ENCODE measurements around the gene P2RX2. TPM values are rescaled to one million over a fixed set of nuclear protein-coding genes. Genes with fewer than 3 reads are reported as not detected.

Gene P2RX2
- total and polyA plus RNA-seq, 2 of the 4 experiments (the other 2 are of a cell fraction) = not detected

DNA sequence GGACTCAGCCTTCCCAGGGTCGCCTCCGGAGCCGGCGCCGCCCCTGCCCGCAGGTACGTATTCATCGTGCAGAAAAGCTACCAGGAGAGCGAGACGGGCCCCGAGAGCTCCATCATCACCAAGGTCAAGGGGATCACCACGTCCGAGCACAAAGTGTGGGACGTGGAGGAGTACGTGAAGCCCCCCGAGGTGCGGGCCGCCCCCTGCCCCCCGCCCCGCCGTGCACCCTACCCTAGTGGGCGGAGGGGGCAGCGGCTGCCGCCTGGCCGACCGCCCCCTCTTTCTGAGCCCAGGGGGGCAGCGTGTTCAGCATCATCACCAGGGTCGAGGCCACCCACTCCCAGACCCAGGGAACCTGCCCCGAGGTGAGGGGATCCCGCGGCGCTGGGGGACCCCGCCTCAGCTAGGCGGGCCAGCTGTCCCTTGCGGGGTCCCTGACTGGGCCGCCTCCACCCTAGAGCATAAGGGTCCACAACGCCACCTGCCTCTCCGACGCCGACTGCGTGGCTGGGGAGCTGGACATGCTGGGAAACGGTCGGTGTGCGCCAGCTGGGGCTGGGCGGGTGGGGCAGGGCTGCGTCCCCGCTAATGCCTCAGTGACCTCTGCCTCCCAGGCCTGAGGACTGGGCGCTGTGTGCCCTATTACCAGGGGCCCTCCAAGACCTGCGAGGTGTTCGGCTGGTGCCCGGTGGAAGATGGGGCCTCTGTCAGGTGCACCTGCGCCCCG, 973 bp downstream of the P2RX2 start:
- Histone ChIP-seq H3K36me3 (ENCODE audit: control insufficient read depth, insufficient read depth, low read length) (no peaks in the 10 kb centered on the region; the same call in 1 of the 2 replicates), H4K91ac (ENCODE audit: insufficient read depth, low read depth, low read length) (no peak overlapping the region), H2BK5ac (ENCODE audit: low read depth, low read length, poor library complexity, severe bottlenecking) (no peak overlapping the region), H3K23ac (ENCODE audit: low read depth, low read length) (no peak overlapping the region), H2BK20ac (ENCODE audit: low read depth, low read length) (no peak overlapping the region), H2BK120ac (ENCODE audit: low read depth, low read length) (no peak overlapping the region), H3K27me3 (ENCODE audit: control insufficient read depth, insufficient read depth, low read length) (peaks cover 40% of the 10 kb centered on the region), H4K20me1 (ENCODE audit: insufficient read depth, low read length) (no peaks in the 10 kb centered on the region), H2BK15ac (ENCODE audit: low read depth, low read length) (no peak overlapping the region), H3K14ac (replicated peaks; ENCODE audit: low read depth, low read length) (no peak overlapping the region), H2AK5ac (ENCODE audit: low read depth, low read length) (no peak overlapping the region), H2AK9ac (replicated peaks; ENCODE audit: low read depth, low read length, poor library complexity) (no peak overlapping the region), H3K9me3 (ENCODE audit: control insufficient read depth, insufficient read depth, low read length) (peaks cover 20% of the 10 kb centered on the region), H3K9me1 (ENCODE audit: insufficient read depth, low read length) (peaks cover 7% of the 10 kb centered on the region; the same call in 1 of the 2 replicates), H4K5ac (ENCODE audit: low read depth, low read length) (no peak overlapping the region), H3K18ac (ENCODE audit: low read depth, low read length) (no peak overlapping the region), H2AFZ (replicated peaks; ENCODE audit: low read length, poor library complexity) (no peak overlapping the region), H3K4me3 (ENCODE audit: insufficient read depth, low read depth, low read length) (no peak overlapping the region), H3K4ac (ENCODE audit: low read depth, low read length) (no peak overlapping the region), H3K4me2 (ENCODE audit: low read depth, low read length) (no peak overlapping the region), H3K56ac (ENCODE audit: extremely low read depth, insufficient read depth, low read length) (no peak overlapping the region), H3K9ac (ENCODE audit: low read depth, low read length) (no peak overlapping the region), H3K27ac (ENCODE audit: insufficient read depth, low read length) (no peak overlapping the region), H4K8ac (ENCODE audit: low read depth in 2 of 2, low read length in 2 of 2) (no peak overlapping the region), H3K4me1 (ENCODE audit: control insufficient read depth, insufficient read depth, low read length) (peaks cover 12% of the 10 kb centered on the region), H3K79me1 (ENCODE audit: low read depth in 1 of 2, low read length in 2 of 2) (no peaks in the 10 kb centered on the region)
- intact Hi-C loops (cut with micrococcal nuclease) (loop anchor here (5.0 kb wide), 1 partner anchor 467 kb away; no protein-coding TSS in a partner anchor), dilution Hi-C loops (cut with HindIII; ENCODE audit: low sequenced_read_pairs, unreplicated experiment) (no loop called here), in situ Hi-C loops (cut with MboI; ENCODE audit: low sequenced_read_pairs) (loop anchor here (5.0 kb wide), 1 partner anchor 202 kb away; no protein-coding TSS in a partner anchor)
- WGBS, 2 experiments (ENCODE audit: extremely low coverage in 2 of 2, insufficient read length in 1 of 2) = 14% methylated on average over 19 of the region's 53 CpGs; no CpG with 5 or more reads in 1 of the 2 experiments
- POLR2A ChIA-PET (ENCODE audit: unreplicated experiment) = no interaction called here
- no peak for DNase-seq
- CTCF ChIA-PET = no interaction called here
- no TSS peak for BruUV-seq (replicated peaks)
- no peak for ATAC-seq (ENCODE audit: low read depth)
- TF ChIP-seq SMC3 (IDR thresholded peaks at IDR 0.05; ENCODE audit: low read depth, low read length) (no peak), MAZ (IDR thresholded peaks at IDR 0.05; ENCODE audit: borderline replicate concordance, low read depth, low read length) (no peak), CEBPB (IDR thresholded peaks at IDR 0.05; ENCODE audit: low read depth, low read length) (no peak), CHD1 (IDR thresholded peaks at IDR 0.05; ENCODE audit: low read depth, low read length) (no peak), MXI1 (IDR thresholded peaks at IDR 0.05; ENCODE audit: borderline replicate concordance, low read depth, low read length) (no peak), USF2 (IDR thresholded peaks at IDR 0.05; ENCODE audit: low read depth, low read length) (no peak), RAD21 (IDR thresholded peaks at IDR 0.05; ENCODE audit: low read length) (no peak), FOS (IDR thresholded peaks at IDR 0.05; ENCODE audit: low read depth, low read length) (no peak), RCOR1 (IDR thresholded peaks at IDR 0.05; ENCODE audit: insufficient replicate concordance, low read length) (no peak), RFX5 (IDR thresholded peaks at IDR 0.05; ENCODE audit: low read depth, low read length) (no peak), NFE2L2 (IDR thresholded peaks at IDR 0.05; ENCODE audit: low read depth, low read length) (no peak), BHLHE40 (IDR thresholded peaks at IDR 0.05; ENCODE audit: low read depth, low read length) (no peak), MAFK (IDR thresholded peaks at IDR 0.05; ENCODE audit: low read depth, low read length) (no peak)
- TF ChIP-seq, protein P1, sequence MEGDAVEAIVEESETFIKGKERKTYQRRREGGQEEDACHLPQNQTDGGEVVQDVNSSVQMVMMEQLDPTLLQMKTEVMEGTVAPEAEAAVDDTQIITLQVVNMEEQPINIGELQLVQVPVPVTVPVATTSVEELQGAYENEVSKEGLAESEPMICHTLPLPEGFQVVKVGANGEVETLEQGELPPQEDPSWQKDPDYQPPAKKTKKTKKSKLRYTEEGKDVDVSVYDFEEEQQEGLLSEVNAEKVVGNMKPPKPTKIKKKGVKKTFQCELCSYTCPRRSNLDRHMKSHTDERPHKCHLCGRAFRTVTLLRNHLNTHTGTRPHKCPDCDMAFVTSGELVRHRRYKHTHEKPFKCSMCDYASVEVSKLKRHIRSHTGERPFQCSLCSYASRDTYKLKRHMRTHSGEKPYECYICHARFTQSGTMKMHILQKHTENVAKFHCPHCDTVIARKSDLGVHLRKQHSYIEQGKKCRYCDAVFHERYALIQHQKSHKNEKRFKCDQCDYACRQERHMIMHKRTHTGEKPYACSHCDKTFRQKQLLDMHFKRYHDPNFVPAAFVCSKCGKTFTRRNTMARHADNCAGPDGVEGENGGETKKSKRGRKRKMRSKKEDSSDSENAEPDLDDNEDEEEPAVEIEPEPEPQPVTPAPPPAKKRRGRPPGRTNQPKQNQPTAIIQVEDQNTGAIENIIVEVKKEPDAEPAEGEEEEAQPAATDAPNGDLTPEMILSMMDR (conservative IDR thresholded peaks at IDR 0.05; ENCODE audit: low read depth, low read length) = no peak
- TF ChIP-seq, protein P2, sequence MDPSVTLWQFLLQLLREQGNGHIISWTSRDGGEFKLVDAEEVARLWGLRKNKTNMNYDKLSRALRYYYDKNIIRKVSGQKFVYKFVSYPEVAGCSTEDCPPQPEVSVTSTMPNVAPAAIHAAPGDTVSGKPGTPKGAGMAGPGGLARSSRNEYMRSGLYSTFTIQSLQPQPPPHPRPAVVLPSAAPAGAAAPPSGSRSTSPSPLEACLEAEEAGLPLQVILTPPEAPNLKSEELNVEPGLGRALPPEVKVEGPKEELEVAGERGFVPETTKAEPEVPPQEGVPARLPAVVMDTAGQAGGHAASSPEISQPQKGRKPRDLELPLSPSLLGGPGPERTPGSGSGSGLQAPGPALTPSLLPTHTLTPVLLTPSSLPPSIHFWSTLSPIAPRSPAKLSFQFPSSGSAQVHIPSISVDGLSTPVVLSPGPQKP (IDR thresholded peaks at IDR 0.05; ENCODE audit: borderline replicate concordance, low read depth, low read length) = no peak

Data from IMR-90 (cell line).